HG03025 (cell line): ENCODE results near the gene CIB2.
A peak's percentile ranks its signal among the peaks of the same experiment; 100 is the strongest.
"Not testable (repeated sequence)": the region's sequence is repeated elsewhere in the genome, so short reads cannot be mapped to it uniquely, and the experiment has no call there.

Experiments
- ATAC-seq: cut with Tn5 transposase; IDR thresholded peaks from one replicate; pipeline ENCODE4 v1.9.1; 2021; ENCODE audit warnings: mild to moderate bottlenecking, moderate library complexity; ENCODE audit not compliant: unreplicated experiment, low FRiP score

The CIB2 gene

DNA sequence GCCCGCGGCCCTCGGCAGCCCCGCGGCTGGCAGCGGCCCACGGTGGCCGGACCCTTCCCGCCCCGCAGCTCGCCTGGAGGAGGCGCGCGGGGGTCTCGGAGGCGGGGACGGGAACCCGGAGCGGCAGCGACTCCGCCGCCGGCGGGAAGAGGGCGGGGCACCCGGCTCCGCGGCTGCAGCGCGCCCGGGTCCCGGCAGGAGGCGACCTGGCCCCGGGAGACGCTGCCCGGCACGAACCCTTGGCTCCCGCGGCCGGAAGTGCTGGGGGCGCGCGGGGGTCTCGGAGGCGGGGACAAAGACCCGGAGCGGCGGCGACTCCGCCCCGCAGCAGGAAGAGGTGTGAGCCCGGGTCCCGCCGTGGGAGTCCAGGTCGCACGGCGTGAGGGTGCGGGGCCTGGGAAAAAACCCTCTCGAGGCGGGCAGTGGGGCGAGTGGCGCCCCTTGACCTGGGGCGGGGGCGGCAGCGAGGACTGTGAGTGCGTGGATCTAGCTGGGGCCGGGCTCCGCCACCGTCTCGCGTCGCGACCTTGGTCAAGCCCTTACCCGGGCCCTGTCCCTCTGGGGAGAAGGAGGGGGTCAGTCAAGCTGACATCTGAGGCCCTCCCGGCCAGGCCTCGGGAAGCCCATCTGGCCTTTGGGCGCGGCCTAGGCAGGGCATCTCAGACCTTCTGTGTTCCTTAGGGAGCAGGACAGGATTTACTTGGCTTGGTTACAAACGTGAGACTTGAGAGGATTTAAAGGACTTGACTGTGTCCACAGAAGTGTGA, at the start of gene CIB2:
Gene CIB2, minus strand, starts transcription at position 151 of the 767 bp plus-strand sequence. CDS start 230 bp downstream, outside the sequence.
- peak; percentile 63 for ATAC-seq

DNA sequence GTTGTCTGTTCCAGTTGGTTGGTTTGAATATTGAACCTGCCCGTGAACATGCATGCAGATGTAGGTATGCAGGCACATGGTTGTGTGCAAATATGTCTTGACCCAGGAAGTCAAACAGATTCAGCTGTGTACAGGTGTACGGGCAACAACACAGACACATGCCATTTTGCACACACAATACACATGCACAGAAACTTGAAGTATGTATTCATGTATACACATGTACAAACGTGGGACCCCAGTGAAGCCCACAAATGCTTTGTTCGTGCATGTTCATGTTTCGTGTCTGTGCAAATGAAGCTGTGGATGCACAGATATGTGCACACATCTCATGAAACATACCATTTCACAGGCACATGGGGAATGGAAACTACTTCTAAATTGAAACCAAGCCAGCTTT, 48.7 kb upstream of the CIB2 start:
- no peak for ATAC-seq

DNA sequence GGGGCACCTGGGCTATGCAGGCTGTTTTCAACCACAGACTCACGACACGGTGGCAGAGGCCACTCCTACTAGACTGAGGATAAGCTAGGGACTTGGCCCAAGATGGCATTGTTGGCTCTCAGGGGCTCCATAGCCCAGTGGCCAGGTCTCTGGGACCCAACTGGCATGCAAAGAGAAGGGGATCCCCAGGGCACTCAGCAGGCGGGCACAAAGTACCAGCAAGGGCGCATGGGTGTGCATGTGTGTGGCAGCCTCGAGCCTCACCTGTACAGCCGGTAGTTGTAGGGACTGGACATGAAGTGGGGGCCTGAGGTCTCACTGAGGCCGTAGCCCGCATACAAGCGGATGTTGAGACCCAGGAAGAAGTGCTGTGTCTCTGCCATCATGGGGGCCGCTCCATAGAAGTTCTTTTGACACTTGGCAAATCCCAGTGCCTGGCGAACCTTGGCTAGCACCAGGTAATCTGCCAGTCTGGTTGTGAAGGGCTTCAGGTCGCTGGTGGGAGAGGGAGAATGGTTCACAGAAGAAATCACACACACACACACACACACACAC, 48.1 kb upstream of the CIB2 start:
- ATAC-seq, result no peak

DNA sequence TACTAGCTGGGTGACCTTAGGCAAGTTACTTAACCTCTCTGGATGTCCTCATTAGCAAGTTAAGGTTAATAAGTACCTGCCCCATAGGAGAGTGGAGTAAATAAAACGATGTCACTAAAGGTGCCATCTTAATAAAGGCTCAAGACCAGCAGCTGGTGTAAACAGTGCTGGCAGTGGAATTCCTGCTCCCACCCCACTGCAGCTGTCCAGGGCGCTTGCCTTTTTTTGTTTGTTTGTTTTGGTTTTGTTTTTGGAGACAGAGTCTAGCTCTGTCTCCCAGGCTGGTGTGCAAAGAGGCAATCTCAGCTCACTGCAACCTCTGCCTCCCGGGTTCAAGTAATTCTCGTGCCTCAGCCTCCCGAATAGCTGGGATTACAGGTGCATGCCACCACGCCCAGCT, 46.8 kb upstream of the CIB2 start:
- ATAC-seq, result no peak

DNA sequence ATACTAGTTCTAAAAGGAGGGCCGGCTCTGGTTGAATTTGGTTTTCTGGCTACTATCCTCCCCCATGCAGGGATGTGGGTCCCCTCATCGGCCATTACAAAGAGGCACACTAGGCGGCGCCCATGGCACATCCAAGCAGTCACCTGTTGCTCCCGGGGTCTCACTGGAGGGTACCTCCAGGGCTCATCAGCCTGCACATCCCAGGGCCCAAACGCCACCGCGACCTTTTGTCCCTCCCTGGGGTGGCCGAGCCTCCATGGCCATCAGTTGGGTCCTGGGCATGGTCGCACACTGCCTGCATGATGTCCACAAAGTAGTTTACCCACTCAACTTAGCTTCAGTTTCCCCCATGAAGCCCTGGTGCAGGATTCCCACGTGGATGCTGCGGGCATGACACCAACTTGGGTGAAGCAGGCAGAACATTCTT, 46.2 kb upstream of the CIB2 start:
- ATAC-seq, result no peak

DNA sequence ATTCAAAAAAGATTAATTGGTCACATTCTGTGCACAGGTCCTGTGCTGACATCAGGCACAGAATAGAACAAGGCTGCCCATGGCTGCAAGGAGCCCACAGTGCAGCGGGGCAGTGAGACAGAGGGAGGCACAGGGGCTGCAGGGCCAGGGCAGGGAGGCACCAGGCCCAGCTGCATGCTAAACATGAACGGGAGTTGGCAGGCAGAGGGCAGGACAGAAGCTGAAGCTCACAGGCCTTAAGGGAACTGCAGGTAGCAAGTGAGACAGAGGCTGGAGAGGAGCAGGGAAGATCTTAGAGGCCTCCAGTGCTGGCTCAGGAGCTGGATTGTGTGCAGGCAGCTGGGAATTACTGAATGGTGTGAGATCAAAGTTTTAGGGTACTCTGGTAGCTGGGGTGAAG, 44.1 kb upstream of the CIB2 start:
- no peak for ATAC-seq

DNA sequence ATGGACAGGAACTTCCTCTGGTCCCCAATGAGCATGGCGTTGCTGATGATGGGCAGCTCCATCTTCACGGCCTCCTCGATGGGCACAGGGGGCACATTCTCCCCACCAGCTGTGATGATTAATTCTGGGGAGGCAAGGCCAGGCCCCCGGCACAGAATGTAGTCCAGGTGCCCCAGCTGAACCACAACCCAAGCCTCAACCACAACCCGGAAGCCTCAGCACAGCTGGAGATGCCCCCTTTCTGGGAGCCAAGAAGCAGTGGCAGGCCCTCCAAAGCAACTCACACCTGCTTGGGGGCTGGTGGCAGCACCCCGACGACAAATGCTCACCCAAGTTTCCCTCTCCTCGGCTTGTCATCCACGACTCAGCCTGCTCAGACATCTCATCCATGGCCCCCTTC, 43.2 kb upstream of the CIB2 start:
- no peak for ATAC-seq

DNA sequence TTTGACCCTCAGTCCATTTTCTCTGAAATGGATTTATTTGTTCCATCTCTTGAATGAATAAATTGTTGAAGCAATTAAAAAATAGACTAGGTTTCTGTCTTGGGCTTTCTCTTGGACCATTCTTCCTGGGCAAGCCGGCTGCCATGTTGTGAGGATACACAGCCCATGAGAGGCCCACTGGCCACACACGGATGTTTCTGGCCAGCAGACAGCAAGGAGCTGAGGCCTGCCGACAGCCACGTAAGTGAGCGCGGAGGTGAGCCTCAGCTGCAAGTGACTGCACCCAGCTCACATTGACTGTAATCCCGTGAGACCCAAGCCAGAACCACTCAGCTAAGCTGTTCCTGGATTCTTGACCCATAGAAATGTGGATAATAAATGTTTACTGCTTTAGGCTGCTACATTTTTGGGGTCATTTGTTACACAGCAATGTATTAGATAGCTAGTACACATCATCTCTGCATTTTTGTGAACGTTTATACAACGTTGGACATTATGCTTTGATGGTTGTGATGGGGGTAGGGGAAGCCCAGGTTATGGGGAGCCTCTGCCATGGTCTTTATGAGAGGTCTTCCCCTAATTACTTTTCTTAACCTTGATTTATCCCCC, 40.7 kb upstream of the CIB2 start:
- ATAC-seq, result no peak

DNA sequence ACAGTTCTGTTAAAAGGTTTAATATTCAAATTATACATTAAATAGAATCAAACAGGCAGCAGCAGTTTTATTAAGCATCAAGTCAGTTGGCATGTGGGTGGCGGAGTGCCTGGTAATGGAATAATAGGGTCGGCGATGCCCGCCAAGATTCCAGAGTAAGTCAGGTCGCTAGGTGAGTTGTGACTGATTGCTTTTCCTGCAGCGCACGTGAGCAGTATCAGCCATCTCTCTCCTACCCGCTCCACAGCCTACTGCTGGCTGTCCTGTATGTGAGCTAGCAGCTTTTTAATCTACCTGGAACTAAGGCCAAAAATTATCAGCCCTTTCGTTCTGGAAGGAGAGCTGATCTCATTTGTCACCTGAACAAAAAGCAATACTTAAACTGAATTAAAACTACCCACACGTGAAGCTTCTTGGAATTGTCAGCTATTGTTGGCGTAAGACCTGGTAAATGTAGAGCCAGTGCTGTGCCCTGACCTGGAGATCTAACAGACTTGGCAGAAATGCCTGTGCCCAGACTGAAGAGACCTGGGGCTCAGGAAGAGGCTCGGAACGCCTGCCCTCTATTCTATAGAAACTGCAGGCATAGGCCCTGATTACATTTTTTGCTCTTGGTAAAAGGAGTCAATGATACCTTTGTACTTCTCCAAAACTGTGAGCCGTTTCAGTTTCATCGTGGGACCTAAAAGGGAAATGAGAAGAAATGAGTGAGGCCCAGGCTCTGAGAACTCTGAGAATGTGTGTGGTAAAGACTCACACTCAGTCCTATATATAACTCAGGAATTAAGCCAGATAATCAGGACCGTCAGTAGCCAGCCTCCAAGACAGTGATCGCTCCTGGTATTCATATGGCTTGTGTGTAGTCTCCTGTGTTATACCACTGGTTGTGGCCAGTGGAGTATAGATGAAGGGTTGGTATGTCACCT, 39.9 kb upstream of the CIB2 start:
- ATAC-seq, result peak; percentile 49

DNA sequence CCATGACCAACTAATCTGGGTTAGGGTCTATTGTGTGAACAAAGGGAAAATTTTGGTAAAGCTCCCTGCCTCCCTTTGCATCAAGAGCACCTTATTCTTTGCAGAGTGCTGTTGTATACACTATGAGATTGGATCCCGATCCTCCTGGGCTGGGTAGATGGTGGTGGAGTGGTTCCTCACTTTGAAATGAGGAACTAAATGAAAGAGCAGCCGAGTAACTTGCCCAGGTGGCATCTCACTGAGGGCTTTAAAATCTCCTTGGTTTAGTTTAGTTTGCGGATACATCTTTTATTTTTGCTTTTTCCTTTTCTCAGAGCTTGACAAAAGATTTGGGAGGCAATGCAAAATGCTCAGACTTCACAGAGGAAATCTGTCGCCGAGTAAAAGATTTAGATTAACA, 37.4 kb upstream of the CIB2 start:
- ATAC-seq, result no peak

DNA sequence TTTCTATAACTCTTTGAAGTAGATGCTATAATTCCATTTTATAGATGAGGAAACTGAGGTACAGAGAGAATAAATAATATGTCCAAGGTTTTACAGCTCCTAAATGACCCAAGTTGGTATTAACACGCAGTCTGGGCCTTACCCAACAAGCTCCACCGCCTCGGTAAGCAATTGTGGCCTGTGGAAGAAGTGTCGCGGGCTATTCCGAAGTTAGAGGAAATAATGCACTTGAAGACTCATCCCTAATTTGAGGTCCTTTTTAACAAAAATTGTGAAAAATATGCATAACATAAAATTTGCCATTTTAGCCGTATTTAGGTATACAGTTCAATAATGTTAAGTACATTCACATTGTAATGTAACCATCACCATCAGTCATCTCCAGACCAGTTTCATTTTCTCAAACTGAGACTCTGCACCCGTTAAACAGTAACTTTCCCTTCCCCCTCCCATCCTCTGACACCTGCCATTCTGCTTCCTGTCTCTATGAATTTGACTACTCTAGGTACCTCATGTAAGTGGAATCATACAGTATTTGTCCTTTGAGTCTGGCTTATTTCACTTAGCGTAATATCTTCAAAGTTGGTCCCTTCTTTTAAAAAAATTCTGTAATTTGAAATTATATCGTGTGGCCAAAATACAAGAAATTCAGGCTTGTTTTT, 36.1 kb upstream of the CIB2 start:
- ATAC-seq, result no peak

DNA sequence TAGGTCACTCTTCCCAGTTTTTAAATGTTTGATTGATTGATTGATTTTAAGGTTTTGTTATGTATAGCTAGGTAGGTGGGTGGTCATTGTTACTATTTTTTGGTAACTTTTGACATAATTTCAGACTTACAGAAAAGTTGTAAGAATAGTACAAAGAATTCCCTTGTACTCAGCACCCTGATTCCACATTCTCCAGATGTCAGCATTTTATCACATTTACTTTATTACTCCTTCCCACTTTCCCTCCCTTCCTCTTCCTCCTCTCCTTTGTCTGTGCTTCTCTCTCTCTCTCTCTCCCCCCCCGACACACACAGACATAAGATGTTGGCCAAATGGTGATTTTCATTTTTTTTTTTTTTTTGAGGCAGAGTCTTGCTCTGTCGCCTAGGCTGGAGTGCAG, 32.8 kb upstream of the CIB2 start:
- ATAC-seq, result no peak

DNA sequence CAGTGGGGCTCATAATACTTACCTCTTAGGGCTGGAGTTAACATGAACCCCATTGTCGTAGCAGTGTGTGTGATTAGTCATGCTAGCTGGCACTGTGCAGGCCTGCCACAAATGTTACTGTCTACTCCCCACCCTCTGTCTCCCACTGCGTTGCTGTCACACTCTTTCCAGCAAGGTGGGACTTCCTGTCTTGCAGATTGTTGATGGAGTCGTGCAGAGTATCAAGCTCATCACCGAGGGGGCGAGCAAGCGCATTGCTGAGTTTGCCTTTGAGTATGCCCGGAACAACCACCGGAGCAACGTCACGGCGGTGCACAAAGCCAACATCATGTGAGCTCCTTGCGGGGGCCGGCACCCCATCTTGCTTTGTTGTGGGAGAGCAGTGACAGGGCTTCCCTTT, 30.8 kb upstream of the CIB2 start:
- ATAC-seq, result no peak

DNA sequence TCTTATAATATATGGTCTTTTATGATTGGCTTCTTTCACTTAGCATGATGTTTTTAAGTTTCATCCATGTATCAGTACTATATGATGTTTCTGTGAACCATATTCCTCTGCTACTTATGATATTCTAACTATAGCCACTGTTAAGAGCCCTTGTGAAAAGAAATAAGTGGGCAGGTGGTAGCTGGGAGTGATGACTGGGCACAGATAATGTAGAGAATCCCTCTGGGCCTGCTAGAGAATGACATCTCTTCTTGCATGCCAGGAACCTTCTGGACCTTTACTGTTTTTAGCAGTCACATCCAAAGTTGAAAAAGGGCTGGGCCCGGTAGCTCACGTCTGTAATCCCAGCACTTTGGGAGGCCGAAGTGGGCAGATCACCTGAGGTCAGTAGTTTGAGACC, 28.1 kb upstream of the CIB2 start:
- no peak for ATAC-seq

DNA sequence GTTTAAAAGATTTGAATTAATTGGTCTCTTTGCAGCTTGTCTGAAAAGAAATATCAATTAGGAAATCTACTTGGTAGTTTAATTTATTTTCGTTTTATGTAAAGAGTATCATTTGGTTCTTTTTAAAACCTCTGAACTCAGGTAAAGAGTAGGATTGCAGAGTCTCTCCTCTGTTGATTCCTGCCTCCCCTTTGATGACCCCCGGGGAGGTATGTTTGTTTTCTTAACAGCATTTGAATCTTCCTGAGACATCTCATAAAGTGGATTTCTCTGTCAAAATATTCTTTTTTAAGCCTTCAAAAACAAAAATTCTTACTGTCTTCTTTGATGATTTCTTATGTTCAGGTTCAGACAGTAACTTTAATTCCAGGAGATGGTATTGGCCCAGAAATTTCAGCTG, 26.0 kb upstream of the CIB2 start:
- ATAC-seq, result no peak

DNA sequence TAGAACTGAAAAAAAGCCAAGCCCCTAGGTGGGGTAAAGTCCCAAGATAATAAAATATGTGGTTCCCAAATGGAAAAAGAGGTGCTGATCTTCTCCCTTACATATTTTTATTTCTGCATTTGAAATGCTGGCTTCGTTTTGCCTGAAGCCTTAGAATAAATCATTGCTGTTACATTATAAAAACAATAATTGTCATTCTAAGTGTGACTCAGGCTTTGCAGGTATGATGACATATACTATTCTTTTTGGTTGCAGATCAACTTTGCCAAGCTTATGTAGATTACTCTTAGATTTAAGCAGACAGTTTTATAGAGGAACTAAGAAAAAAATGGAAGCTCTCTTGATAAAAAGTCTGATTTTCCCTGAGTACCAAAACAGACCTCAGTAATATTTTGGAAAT, 25.4 kb upstream of the CIB2 start:
- no peak for ATAC-seq

DNA sequence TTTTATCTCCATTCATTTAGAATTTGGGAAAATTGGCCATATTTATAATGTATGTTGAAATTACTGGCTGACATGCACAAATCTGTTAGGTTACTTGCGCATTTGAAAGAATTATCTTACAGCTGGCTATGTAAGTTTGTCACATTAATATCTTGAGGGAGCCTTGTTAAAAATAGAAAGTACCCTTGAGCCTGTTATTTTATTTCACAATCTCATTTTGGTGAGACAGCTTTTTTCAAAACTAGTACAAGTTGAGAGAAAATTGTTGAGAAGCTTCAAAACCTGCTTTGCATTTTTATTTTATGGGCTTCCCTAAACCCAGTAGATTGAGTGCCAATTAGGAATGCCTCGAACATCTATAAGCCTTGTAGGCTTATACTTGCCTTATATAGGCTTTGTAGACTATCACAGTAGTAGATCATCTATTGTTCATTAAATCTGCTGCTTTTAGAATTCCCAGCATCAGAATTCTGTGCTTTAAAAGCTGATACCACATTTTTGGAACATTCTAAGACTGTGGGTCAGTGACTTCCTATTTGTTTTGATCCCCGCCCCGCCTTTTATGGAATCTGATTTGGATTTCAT, 24.2 kb upstream of the CIB2 start:
- ATAC-seq, result no peak

DNA sequence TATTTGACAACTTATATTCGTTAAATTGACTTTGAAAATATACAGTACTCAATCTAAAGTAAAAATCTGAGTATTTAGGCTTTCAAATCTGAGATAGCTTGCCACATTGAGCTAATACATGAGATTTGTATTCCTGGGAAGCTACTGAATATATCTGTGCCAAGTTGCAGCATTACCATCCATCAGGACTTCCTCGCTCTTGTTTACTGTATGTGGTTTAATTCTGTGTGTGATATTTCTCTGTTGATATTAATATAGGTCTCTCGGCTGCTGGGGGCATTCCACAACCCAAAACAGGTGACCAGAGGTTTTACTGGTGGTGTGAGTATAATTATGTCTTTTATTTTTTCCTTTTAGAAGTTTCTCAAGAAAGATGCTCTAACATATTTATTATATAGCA, 23.7 kb upstream of the CIB2 start:
- no peak for ATAC-seq

DNA sequence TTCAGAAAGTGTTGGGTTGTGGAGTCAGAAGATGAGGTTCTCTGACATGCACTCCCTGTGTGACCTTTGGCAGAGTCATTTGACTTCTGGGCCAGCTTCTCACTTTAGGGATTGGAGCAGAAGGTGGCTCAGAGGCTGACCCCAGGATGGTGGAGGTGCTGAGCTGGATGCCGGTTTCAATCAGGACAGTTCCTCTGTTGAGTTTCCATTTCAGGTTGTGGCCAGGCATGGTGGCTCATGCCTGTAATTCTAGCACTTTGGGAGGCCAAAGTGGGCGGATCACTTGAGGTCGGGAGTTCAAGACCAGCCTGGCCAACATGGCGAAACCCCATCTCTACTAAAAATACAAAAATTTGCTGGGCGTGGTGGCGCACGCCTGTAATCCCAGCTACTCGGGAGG, 19.8 kb upstream of the CIB2 start:
- ATAC-seq, result not testable (repeated sequence)
